ENCODE results near the gene NINJ2. TPM values are rescaled to one million over a fixed set of nuclear protein-coding genes. Genes with fewer than 3 reads are reported as not detected.

NINJ2 gene
- total RNA-seq, 1 experiment from 2014 or later = 3.1 TPM

GRCh38 chr12:681568-682256, 18.5 kb upstream of the NINJ2 start:
- Histone ChIP-seq H3K27me3 (no peaks in the 10 kb centered on the region), H3K4me3 (no peak overlapping the region), H3K9me3 (no peaks in the 10 kb centered on the region), H3K36me3 (no peaks in the 10 kb centered on the region)
- no peak for DNase-seq

- no peaks in the 10 kb centered on the region for H3K9me3 ChIP-seq
These were observed 15.8 kb upstream of the NINJ2 start for GRCh38 chr12:678747-679712.

GRCh38 chr12:675562-675961, 12.3 kb upstream of the NINJ2 start:
- no peak for DNase-seq
- no peak overlapping the region for H3K4me3 ChIP-seq
- no peaks in the 10 kb centered on the region for H3K36me3 ChIP-seq
- no peaks in the 10 kb centered on the region for H3K9me3 ChIP-seq
- H3K27me3 ChIP-seq = peaks cover 8% of the 10 kb centered on the region; the same call in 1 of the 2 replicates

More at GRCh38 chr12:678747-679712, 15.8 kb upstream of the NINJ2 start:
- DNase-seq = no peak
- H3K4me3 ChIP-seq = no peak overlapping the region
- no peaks in the 10 kb centered on the region for H3K36me3 ChIP-seq
- no peaks in the 10 kb centered on the region for H3K27me3 ChIP-seq

GRCh38 chr12:674272-674781, 11.1 kb upstream of the NINJ2 start:
- H3K27me3 ChIP-seq = peaks cover 8% of the 10 kb centered on the region; the same call in 1 of the 2 replicates
- H3K36me3 ChIP-seq = no peaks in the 10 kb centered on the region
- DNase-seq = no peak

GRCh38 chr12:673849-674248, 10.6 kb upstream of the NINJ2 start:
- H3K9me3 ChIP-seq = no peaks in the 10 kb centered on the region
- H3K27me3 ChIP-seq = peaks cover 8% of the 10 kb centered on the region; the same call in 1 of the 2 replicates
- DNase-seq = no peak
- no peaks in the 10 kb centered on the region for H3K36me3 ChIP-seq
- no peak overlapping the region for H3K4me3 ChIP-seq

More at GRCh38 chr12:674272-674781, 11.1 kb upstream of the NINJ2 start:
- no peaks in the 10 kb centered on the region for H3K9me3 ChIP-seq
- no peak overlapping the region for H3K4me3 ChIP-seq

GRCh38 chr12:669576-669945, 6.3 kb upstream of the NINJ2 start:
- Histone ChIP-seq H3K27me3 (peaks cover 8% of the 10 kb centered on the region; the same call in 1 of the 2 replicates), H3K4me3 (no peak overlapping the region), H3K36me3 (no peaks in the 10 kb centered on the region), H3K9me3 (no peaks in the 10 kb centered on the region)
- no peak for DNase-seq

- no peak for DNase-seq
- Histone ChIP-seq H3K4me3 (no peak overlapping the region), H3K27me3 (peaks cover 8% of the 10 kb centered on the region; the same call in 1 of the 2 replicates), H3K36me3 (no peaks in the 10 kb centered on the region), H3K9me3 (no peaks in the 10 kb centered on the region)
These were observed 4.8 kb upstream of the NINJ2 start for GRCh38 chr12:668090-668481.

- Histone ChIP-seq H3K36me3 (no peaks in the 10 kb centered on the region), H3K27me3 (peaks cover under 1% of the 10 kb centered on the region; the same call in 1 of the 2 replicates), H3K4me3 (no peak overlapping the region), H3K9me3 (no peaks in the 10 kb centered on the region)
- DNase-seq = no peak
These were observed 3.6 kb upstream of the NINJ2 start for GRCh38 chr12:666766-667308.

GRCh38 chr12:666066-666465, 2.8 kb upstream of the NINJ2 start:
- no peaks in the 10 kb centered on the region for H3K9me3 ChIP-seq
- H3K27me3 ChIP-seq = no peaks in the 10 kb centered on the region
- H3K4me3 ChIP-seq = no peak overlapping the region
- DNase-seq = no peak
- H3K36me3 ChIP-seq = no peaks in the 10 kb centered on the region

- Histone ChIP-seq H3K36me3 (no peaks in the 10 kb centered on the region), H3K27me3 (no peaks in the 10 kb centered on the region), H3K4me3 (no peak overlapping the region), H3K9me3 (no peaks in the 10 kb centered on the region)
- no peak for DNase-seq
These were observed 1.5 kb upstream of the NINJ2 start for GRCh38 chr12:664779-665092.

- no peaks in the 10 kb centered on the region for H3K27me3 ChIP-seq
- no peaks in the 10 kb centered on the region for H3K9me3 ChIP-seq
- no peak overlapping the region for H3K4me3 ChIP-seq
- no peak for DNase-seq
- no peaks in the 10 kb centered on the region for H3K36me3 ChIP-seq
These were observed 982 bp upstream of the NINJ2 start for GRCh38 chr12:664075-664778.

- H3K4me3 ChIP-seq = peak overlapping the region; percentile 13
- H3K36me3 ChIP-seq = no peaks in the 10 kb centered on the region
- no peak for DNase-seq
- H3K27me3 ChIP-seq = no peaks in the 10 kb centered on the region
- H3K9me3 ChIP-seq = no peaks in the 10 kb centered on the region
These were observed 516 bp downstream of the NINJ2 start for GRCh38 chr12:662566-663292.

GRCh38 chr12:661720-662486, 1.3 kb downstream of the NINJ2 start:
- H3K4me3 ChIP-seq = no peak overlapping the region
- no peaks in the 10 kb centered on the region for H3K27me3 ChIP-seq
- H3K36me3 ChIP-seq = no peaks in the 10 kb centered on the region
- no peak for DNase-seq
- H3K9me3 ChIP-seq = no peaks in the 10 kb centered on the region

- Histone ChIP-seq H3K27me3 (no peaks in the 10 kb centered on the region), H3K9me3 (no peaks in the 10 kb centered on the region), H3K4me3 (no peak overlapping the region), H3K36me3 (no peaks in the 10 kb centered on the region)
- no peak for DNase-seq
These were observed 4.1 kb downstream of the NINJ2 start for GRCh38 chr12:659090-659683.

- Histone ChIP-seq H3K27me3 (no peaks in the 10 kb centered on the region), H3K9me3 (no peaks in the 10 kb centered on the region), H3K36me3 (no peaks in the 10 kb centered on the region), H3K4me3 (no peak overlapping the region)
- DNase-seq = no peak
These were observed 12.3 kb downstream of the NINJ2 start for GRCh38 chr12:650983-651382.
